ENCODE results near the gene GPLD1.
"Not testable (repeated sequence)": the region's sequence is repeated elsewhere in the genome, so short reads cannot be mapped to it uniquely, and the experiment has no call there.

Gene GPLD1, protein sequence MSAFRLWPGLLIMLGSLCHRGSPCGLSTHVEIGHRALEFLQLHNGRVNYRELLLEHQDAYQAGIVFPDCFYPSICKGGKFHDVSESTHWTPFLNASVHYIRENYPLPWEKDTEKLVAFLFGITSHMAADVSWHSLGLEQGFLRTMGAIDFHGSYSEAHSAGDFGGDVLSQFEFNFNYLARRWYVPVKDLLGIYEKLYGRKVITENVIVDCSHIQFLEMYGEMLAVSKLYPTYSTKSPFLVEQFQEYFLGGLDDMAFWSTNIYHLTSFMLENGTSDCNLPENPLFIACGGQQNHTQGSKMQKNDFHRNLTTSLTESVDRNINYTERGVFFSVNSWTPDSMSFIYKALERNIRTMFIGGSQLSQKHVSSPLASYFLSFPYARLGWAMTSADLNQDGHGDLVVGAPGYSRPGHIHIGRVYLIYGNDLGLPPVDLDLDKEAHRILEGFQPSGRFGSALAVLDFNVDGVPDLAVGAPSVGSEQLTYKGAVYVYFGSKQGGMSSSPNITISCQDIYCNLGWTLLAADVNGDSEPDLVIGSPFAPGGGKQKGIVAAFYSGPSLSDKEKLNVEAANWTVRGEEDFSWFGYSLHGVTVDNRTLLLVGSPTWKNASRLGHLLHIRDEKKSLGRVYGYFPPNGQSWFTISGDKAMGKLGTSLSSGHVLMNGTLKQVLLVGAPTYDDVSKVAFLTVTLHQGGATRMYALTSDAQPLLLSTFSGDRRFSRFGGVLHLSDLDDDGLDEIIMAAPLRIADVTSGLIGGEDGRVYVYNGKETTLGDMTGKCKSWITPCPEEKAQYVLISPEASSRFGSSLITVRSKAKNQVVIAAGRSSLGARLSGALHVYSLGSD

DNA sequence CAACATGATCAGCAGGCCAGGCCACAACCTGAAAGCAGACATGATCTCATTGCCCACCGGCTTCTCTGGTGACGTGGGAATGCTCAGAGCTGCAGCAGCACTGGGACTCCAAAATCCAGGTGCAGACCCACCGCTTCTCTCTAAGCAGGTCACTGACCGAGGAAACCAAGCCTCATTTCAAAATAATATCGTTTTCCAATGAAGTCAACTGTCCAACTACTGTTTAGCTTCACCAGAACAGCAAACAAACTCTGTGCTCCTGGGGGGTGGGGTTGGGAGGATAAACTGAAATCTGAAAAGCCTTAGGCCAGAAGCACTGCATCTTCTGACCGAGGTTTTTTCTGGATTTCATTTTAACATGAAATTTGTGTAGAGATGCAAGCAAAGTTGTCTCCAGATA is at the start of gene GPLD1:
GPLD1 (minus strand) TSS at position 109 of the 400 bp plus-strand sequence; CDS start at position 42, 67 bp downstream.
- DNase-seq (ENCODE audit: low read depth), result no peak

DNA sequence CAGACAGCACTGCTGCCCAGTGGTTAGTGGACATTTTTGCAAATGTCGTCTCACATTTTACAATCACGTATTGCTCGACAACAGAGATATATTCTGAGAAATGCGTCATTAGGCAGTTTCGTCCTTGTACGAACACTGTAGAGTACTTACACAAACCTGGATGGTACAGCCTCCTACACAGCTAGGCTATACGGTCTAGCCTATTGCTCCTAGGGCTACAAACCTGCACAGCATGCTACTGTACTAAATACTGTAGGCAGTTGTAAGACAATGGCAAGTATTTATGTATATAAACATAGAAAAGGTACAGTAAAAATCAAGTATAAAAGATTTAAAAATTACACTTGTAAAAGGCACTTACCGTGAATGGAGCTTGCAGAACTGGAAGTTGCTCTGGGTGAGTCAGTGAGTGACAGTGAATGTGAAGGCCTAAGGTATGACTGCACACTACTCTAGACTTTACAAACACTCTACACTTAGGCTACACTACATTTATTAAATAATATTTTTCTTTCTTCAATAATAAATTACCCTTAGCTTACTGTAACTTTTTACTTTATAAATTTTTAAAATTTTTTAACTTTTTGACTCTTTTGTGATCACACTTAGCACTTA is 48.5 kb upstream of the GPLD1 start:
- no peak for DNase-seq (ENCODE audit: low read depth)

- DNase-seq (ENCODE audit: low read depth), result no peak
Measured at GRCh38 chr6:24537082-24537699, 47.8 kb upstream of the GPLD1 start.

GRCh38 chr6:24536466-24536865 is 47.1 kb upstream of the GPLD1 start:
- no peak for DNase-seq (ENCODE audit: low read depth)

- no peak for DNase-seq (ENCODE audit: low read depth)
Measured at GRCh38 chr6:24535210-24535609, 45.8 kb upstream of the GPLD1 start.

GRCh38 chr6:24534329-24534728 is 45.0 kb upstream of the GPLD1 start:
- DNase-seq (ENCODE audit: low read depth), result no peak

DNA sequence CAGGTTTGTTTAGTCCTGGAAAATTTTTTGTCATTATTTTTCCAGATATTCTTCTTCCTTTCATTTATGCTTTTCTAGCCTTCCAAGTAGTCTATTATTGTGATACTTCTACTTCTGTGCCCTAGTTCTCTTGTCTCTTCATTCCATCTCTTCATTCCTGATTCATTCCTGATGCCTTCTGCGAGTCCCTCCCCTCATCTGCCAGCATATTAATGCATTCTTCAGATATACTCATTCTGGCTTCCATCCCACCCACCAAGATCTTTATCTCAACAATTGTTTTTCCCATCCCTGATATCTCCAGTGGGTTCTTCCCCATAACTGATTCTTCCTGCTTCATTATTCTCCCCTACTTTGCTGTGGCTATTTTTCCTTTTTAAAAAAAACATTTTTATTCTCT is 40.6 kb upstream of the GPLD1 start:
- no peak for DNase-seq (ENCODE audit: low read depth)

- no peak for DNase-seq (ENCODE audit: low read depth)
Measured at GRCh38 chr6:24524805-24525204, 35.4 kb upstream of the GPLD1 start.

DNA sequence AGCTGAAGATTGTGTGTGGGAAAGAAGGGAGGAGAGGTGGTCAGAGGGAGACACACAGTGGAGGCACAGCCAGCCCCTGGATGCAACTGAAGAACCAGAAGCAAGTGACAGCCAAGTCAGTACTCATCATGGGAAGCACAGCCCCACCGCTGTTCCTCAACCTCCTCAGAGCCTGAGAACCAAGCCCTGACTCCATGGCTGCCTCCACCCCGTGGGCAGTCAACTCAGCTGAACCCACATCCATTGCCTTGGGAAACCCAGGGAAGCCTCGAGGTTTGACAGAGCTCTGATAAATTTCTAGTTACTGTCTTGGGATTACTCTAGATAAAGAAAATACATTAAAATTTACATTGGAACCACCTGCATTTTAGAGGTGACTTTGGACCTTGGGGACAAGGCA is 35.0 kb upstream of the GPLD1 start:
- DNase-seq (ENCODE audit: low read depth), result no peak

- DNase-seq (ENCODE audit: low read depth), result no peak
Measured at GRCh38 chr6:24522228-24523176, 33.1 kb upstream of the GPLD1 start.

DNA sequence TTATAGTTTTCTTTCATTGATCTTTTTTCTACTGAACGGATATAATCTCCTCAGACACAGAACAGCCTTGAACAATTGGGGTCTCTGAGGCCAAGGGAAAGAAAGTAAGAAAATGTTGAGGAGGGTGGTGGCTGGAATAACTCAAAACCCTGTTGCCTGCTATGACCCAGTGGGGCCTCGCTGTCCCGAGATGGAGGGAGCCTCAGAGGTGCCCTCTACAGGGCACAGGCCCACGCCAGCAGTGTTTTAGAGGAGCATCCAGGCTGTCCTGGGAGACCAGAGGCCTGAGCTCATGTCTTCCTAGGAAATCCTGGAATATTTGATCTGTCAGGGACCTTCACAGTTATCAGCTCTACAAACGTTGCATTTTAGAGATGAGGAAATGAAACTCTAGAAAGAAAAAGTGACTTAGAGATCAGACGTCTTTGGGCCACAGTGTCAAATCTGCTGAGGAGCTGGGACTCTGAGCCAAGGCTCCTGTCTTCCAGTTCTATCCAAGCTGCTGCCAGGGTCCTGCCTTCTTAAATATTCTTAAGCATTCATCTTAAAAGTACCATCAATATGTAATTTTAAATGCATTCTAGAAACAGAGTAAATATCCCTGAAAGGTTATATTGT is 31.7 kb upstream of the GPLD1 start:
- DNase-seq (ENCODE audit: low read depth), result no peak

- no peak for DNase-seq (ENCODE audit: low read depth)
Measured at GRCh38 chr6:24517659-24518543, 28.5 kb upstream of the GPLD1 start.

DNA sequence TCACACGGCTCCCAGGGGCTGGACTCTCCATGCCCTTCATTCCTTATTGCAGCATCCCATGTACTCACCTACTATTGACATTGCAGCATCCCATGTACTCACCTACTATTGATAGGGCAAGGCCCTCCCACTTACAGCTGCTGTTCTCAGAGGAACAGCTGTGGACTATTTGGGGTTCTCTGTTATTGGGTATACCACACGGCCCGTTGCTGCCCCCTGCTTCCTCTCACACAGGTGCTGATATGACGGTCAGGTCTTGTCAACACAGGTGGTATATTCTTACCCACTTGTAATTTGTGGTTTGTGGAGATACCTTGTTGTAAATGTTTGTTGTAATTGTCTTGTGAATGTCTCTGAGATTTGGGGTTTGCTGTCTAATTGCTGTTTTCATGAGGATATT is 24.2 kb upstream of the GPLD1 start:
- no peak for DNase-seq (ENCODE audit: low read depth)

DNA sequence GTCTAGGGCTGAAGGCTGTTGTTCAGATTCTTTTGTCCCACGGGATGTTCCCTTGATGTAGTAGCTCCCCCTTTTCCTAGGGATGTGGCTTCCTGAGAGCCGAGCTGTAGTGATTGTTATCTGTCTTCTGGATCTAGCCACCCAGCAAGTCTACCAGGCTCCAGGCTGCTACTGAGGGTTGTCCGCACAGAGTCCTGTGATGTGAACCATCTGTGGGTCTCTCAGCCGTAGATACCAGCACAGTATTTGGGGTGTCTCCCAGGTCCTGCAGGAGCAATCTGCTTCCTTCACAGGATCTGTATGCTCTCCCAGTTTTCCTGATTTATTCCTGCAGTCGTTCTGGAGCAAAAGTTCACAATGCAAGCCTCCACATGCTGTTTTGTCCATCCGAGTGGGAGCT is 22.6 kb upstream of the GPLD1 start:
- not testable (repeated sequence) for DNase-seq (ENCODE audit: low read depth)

DNA sequence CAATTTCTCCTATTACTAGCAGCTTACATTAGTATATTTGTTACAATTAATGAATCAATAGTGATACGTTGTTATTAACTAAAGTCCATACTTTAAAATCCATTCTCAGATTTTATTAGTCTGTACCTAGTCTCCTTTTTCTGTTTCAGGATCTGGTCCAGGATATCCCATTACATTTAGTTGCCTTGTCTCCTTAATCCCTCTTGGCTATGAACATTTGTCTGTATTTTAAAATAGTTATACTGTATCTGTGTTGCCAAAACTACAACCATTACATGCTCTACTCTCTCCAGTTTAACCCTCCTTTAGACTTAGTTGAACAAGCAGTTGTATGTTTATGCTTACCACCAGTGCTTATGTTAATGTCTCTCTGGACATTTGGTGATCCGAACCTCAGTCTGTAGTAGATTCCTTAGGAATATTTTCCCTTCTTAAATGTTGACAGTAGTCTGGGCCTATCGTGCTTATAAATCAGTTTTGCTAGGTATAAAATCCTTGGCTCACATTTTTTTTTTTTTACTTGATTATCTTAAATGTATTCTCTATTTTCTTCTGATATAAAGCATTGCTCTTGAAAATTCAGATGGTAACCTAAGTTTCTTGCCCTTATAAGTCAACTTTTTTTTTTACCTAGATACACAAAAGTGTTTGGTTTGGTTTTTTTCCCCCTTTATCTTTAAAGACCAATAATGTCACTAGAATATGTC is 17.6 kb upstream of the GPLD1 start:
- no peak for DNase-seq (ENCODE audit: low read depth)

DNA sequence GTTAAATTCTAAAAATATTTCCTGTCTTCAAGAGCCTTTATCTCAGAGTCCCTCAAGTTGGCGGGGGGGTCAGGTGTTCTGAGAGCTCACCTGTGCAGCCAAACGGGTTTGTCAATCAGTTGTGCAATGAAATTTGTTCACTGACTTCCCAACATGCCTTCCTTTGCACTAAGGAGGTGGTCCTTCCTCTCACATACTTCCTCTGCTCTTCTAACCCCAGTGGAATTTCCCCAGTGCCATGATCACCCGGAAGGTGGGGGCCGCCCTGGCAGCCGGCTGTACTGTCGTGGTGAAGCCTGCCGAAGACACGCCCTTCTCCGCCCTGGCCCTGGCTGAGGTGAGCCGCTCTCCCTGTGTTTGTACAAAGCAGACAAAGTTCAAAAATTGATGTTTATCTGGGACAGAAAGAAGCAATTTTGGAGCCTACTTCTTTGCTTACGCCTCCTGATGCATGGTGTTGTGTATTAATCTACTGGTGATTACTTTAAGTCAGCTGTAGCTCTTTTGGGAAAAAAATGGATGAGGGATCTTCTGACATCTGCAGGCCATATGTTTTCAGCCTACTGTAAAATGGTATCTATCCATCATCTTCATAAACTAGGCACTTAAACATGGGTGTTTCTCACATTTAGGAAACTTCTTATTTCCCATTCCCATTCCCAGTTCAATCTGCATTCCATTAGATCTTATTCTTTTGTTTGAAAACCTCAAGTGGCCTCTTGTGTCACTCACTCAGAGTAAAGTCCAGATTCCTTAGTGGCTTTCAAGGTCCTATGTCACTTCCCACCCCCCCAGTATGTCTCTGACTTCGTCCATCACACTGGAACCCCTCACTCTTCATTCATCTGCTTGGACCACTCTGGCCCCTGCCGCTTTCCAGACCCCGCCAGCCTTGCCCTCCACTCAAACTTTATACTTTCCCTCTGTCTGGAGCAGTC is 15.5 kb upstream of the GPLD1 start:
- no peak for DNase-seq (ENCODE audit: low read depth)

- no peak for DNase-seq (ENCODE audit: low read depth)
Measured at GRCh38 chr6:24504287-24504648, 14.9 kb upstream of the GPLD1 start.

DNA sequence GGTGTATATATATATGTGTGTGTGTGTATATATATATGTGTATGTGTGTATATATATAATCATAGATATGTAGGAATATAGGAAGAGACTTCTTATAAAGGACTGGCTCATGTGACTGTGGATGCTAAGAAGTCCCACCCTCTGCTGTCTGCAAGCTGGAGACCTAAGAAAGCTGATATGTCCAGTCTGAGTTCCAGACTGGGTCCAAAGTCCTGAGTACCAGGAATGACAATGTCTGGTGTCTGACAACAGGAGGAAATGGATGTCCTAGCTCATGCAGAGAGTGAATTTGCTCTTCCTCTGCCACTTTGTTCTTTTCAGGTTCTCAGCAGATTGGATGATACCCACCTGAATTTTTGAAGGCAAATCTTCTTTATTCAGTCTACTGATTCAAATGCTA is 12.5 kb upstream of the GPLD1 start:
- no peak for DNase-seq (ENCODE audit: low read depth)
